ENCODE results near the gene TMUB1. TPM values are rescaled to one million over a fixed set of nuclear protein-coding genes. Genes with fewer than 3 reads are reported as not detected.
"Not testable (repeated sequence)": the region's sequence is repeated elsewhere in the genome, so short reads cannot be mapped to it uniquely, and the experiment has no call there.

TMUB1 gene
- polyA plus RNA-seq, 2 of the 4 experiments (the other 2 are of a cell fraction), result 14.0 to 37.7 TPM

GRCh38 chr7:151045262-151045661, 38.0 kb downstream of the TMUB1 start:
- H3K4me1 ChIP-seq, result peaks cover 12% of the 10 kb centered on the region
- no peak overlapping the region for H3K27ac ChIP-seq
- POLR2A ChIA-PET, result no interaction called here
- CTCF ChIA-PET, result interaction anchor here (1.4 to 1.9 kb wide), 3 partner anchors 13 to 65 kb away, joined by 5 to 6 read pairs (median 6); no protein-coding TSS in a partner anchor
- WGBS (ENCODE audit: missing lambda C conversion rate), result 92% methylated on average over 10 of the region's 11 CpGs
- no peak for ATAC-seq
- no peak for FAIRE-seq
- no peak overlapping the region for H3K4me2 ChIP-seq
- TF ChIP-seq CBX8 (IDR thresholded peaks at IDR 0.05) (no peak), POLR2A (IDR thresholded peaks at IDR 0.05; ENCODE audit: low read length) (no peak), HOXB5 (CRISPR knock-in tag; IDR thresholded peaks at IDR 0.05) (no peak), CBX2 (IDR thresholded peaks at IDR 0.05; ENCODE audit: borderline replicate concordance, low read depth) (no peak), RFX5 (IDR thresholded peaks at IDR 0.05) (no peak), TFCP2L1 (CRISPR knock-in tag; IDR thresholded peaks at IDR 0.05) (no peak), NFE2L2 (conservative IDR thresholded peaks at IDR 0.05; ENCODE audit: low read length) (no peak), HEYL (CRISPR knock-in tag; IDR thresholded peaks at IDR 0.05) (no peak), PHF8 (IDR thresholded peaks at IDR 0.05; ENCODE audit: borderline replicate concordance, low read depth) (no peak), CHD2 (IDR thresholded peaks at IDR 0.05; ENCODE audit: low read length, partially characterized antibody) (no peak), POLR2AphosphoS2 (conservative IDR thresholded peaks at IDR 0.05; ENCODE audit: low read length) (no peak), E2F6 (IDR thresholded peaks at IDR 0.05; ENCODE audit: borderline replicate concordance, low read depth) (no peak), HMGXB4 (CRISPR knock-in tag; IDR thresholded peaks at IDR 0.05; ENCODE audit: borderline replicate concordance) (no peak), KDM1A (IDR thresholded peaks at IDR 0.05; ENCODE audit: low read depth) (no peak)
- H3K9me3 ChIP-seq, result no peaks in the 10 kb centered on the region
- H3K4me3 ChIP-seq, result no peak overlapping the region
- no peak for DNase-seq (ENCODE audit: low read depth in 1 of 2, low spot score in 1 of 2)

DNA sequence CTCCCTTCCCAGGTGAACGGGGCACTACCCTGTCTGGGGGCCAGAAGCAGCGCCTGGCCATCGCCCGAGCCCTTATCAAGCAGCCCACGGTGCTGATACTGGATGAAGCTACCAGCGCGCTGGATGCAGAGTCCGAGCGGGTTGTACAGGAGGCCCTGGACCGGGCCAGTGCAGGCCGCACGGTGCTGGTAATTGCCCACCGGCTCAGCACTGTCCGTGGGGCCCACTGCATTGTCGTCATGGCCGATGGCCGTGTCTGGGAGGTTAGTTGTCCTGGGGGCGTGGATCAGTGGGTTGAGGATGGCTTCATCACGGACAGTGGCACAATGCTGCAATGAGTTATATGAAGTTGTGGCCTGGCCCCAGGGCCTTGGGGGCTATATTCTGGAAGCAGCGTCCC, 39.3 kb downstream of the TMUB1 start:
- CTCF ChIA-PET, result interaction anchor here (1.0 to 1.9 kb wide), 2 partner anchors 12 to 67 kb away, joined by 3 to 5 read pairs; no protein-coding TSS in a partner anchor
- no peak for ATAC-seq
- TF ChIP-seq FOSL2 (IDR thresholded peaks at IDR 0.05), result no peak
- no peak for TF ChIP-seq FOSL2 (CRISPR knock-in tag; IDR thresholded peaks at IDR 0.05)
- TF ChIP-seq JUN (IDR thresholded peaks at IDR 0.05), result no peak
- no peak for TF ChIP-seq NFE2L2 (conservative IDR thresholded peaks at IDR 0.05; ENCODE audit: low read length)
- no peak for TF ChIP-seq CBX8 (IDR thresholded peaks at IDR 0.05)
- TF ChIP-seq EP300 (IDR thresholded peaks at IDR 0.05), result no peak
- no peak for TF ChIP-seq MAZ (IDR thresholded peaks at IDR 0.05; ENCODE audit: borderline replicate concordance, low read depth, low read length)
- no peak for TF ChIP-seq MYC (IDR thresholded peaks at IDR 0.05; ENCODE audit: borderline replicate concordance, low read length)
- no peak for TF ChIP-seq HEYL (CRISPR knock-in tag; IDR thresholded peaks at IDR 0.05)
- TF ChIP-seq EHMT2 (IDR thresholded peaks at IDR 0.05; ENCODE audit: low read depth), result no peak
- no peak for TF ChIP-seq FOSB (CRISPR knock-in tag; IDR thresholded peaks at IDR 0.05)
- no peak for TF ChIP-seq ZC3H11A (IDR thresholded peaks at IDR 0.05)
- no peak for TF ChIP-seq ZNF302 (CRISPR knock-in tag; IDR thresholded peaks at IDR 0.05)
- TF ChIP-seq, protein P1, sequence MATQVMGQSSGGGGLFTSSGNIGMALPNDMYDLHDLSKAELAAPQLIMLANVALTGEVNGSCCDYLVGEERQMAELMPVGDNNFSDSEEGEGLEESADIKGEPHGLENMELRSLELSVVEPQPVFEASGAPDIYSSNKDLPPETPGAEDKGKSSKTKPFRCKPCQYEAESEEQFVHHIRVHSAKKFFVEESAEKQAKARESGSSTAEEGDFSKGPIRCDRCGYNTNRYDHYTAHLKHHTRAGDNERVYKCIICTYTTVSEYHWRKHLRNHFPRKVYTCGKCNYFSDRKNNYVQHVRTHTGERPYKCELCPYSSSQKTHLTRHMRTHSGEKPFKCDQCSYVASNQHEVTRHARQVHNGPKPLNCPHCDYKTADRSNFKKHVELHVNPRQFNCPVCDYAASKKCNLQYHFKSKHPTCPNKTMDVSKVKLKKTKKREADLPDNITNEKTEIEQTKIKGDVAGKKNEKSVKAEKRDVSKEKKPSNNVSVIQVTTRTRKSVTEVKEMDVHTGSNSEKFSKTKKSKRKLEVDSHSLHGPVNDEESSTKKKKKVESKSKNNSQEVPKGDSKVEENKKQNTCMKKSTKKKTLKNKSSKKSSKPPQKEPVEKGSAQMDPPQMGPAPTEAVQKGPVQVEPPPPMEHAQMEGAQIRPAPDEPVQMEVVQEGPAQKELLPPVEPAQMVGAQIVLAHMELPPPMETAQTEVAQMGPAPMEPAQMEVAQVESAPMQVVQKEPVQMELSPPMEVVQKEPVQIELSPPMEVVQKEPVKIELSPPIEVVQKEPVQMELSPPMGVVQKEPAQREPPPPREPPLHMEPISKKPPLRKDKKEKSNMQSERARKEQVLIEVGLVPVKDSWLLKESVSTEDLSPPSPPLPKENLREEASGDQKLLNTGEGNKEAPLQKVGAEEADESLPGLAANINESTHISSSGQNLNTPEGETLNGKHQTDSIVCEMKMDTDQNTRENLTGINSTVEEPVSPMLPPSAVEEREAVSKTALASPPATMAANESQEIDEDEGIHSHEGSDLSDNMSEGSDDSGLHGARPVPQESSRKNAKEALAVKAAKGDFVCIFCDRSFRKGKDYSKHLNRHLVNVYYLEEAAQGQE (IDR thresholded peaks at IDR 0.05), result no peak
- no peak for TF ChIP-seq RNF2 (IDR thresholded peaks at IDR 0.05; ENCODE audit: borderline replicate concordance, low read depth)
- no peak for TF ChIP-seq FOXS1 (CRISPR knock-in tag; IDR thresholded peaks at IDR 0.05)
- no peak for TF ChIP-seq POLR2A (IDR thresholded peaks at IDR 0.05; ENCODE audit: low read length)
- TF ChIP-seq BCL3 (IDR thresholded peaks at IDR 0.05), result no peak
- no peak for TF ChIP-seq CBX2 (IDR thresholded peaks at IDR 0.05; ENCODE audit: borderline replicate concordance, low read depth)
- TF ChIP-seq TFCP2L1 (CRISPR knock-in tag; IDR thresholded peaks at IDR 0.05), result no peak
- no peak for TF ChIP-seq SMC3 (IDR thresholded peaks at IDR 0.05)
- H3K27ac ChIP-seq, result no peak overlapping the region
- POLR2A ChIA-PET, result no interaction called here
- no peak overlapping the region for H3K4me2 ChIP-seq
- H3K4me3 ChIP-seq, result no peak overlapping the region
- no peak for DNase-seq (ENCODE audit: low read depth in 1 of 2, low spot score in 1 of 2)
- 94% methylated on average over 10 of the region's 20 CpGs for WGBS (ENCODE audit: missing lambda C conversion rate)
- H3K9me3 ChIP-seq, result no peaks in the 10 kb centered on the region
- no peak for FAIRE-seq
- peaks cover 24% of the 10 kb centered on the region for H3K4me1 ChIP-seq

- H3K4me3 ChIP-seq; H3K9me3 ChIP-seq; ATAC-seq; DNase-seq (ENCODE audit: low read depth in 1 of 2, low spot score in 1 of 2); FAIRE-seq; H3K27ac ChIP-seq; POLR2A ChIA-PET; H3K4me2 ChIP-seq: not testable (repeated sequence)
- WGBS (ENCODE audit: missing lambda C conversion rate), result 76% methylated on average over 4 of the region's 10 CpGs
- peaks cover 29% of the 10 kb centered on the region for H3K4me1 ChIP-seq
- CTCF ChIA-PET, result interaction anchor here (1.0 kb wide), 1 partner anchor 11 kb away, joined by 3 read pairs; no protein-coding TSS in a partner anchor
Measured at GRCh38 chr7:151043449-151043848, 39.8 kb downstream of the TMUB1 start.
